T-cell (primary cell): ENCODE measurements around the gene MIS12. TPM values are rescaled to one million over a fixed set of nuclear protein-coding genes. Genes with fewer than 3 reads are reported as not detected.

ENCODE experiments used
- ATAC-seq, 4 experiments: fragments of 200-7000 bp in 3 of 4; fragments of 150-1000 bp in 1 of 4; cut with Tn5 transposase; replicated peaks in 1 of 4; 1 replicate in 3 of 4; 2 replicates in 1 of 4; pipeline ENCODE4 v1.10.0; 2021; ENCODE audit warnings: moderate library complexity in 3 of 4, mild to moderate bottlenecking in 2 of 4, moderate number of reproducible peaks in 1 of 4
- CTCF ChIA-PET, 2 donors: fragments of 300-600 bp; sonication (Branson Sonifier 250); formaldehyde crosslinking; loops; one replicate each; lab custom pipeline; 2022; ENCODE audit warnings: antibody characterized with exemption in 2 of 2; lab: Charles Lee
- POLR2A ChIA-PET, 2 donors: fragments of 300-600 bp; sonication (Branson Sonifier 250); formaldehyde crosslinking; loops; one replicate each; lab custom pipeline; 2022; ENCODE audit warnings: antibody characterized with exemption in 2 of 2; lab: Charles Lee
- DNase-seq, 35 experiments: peaks; one replicate each; pipeline versions ENCODE4 v3.0.0 to v3.0.0-alpha.2; 2013 to 2023
- H3K27ac ChIP-seq: one replicate; pipeline ENCODE4 v1.5.1; 2013; ENCODE audit warnings: low read length
- H3K27me3 ChIP-seq, 2 experiments: replicated peaks in 1 of 2; 1 replicate in 1 of 2; 2 replicates in 1 of 2; pipeline versions ENCODE4 v1.6.1 to v1.7.0; 2013; ENCODE audit warnings: low read length in 1 of 2, mixed read lengths in 1 of 2; ENCODE audit not compliant: control insufficient read depth in 2 of 2, insufficient read depth in 2 of 2; ENCODE audit errors: extremely low read depth in 1 of 2
- H3K36me3 ChIP-seq, 2 donors: 1 replicate in 1 of 2; 2 replicates in 1 of 2; pipeline versions ENCODE4 v1.6.1 to v1.7.0; 2013; ENCODE audit warnings: low read length in 1 of 2; ENCODE audit not compliant: control insufficient read depth in 2 of 2, insufficient read depth in 1 of 2; ENCODE audit errors: extremely low read depth in 1 of 2
- H3K4me1 ChIP-seq, 2 experiments: 1 replicate in 1 of 2; 2 replicates in 1 of 2; pipeline versions ENCODE4 v1.6.1 to v1.7.0; 2013; ENCODE audit warnings: low read length in 2 of 2, mixed read lengths in 1 of 2; ENCODE audit not compliant: insufficient read depth in 2 of 2, control insufficient read depth in 1 of 2; ENCODE audit errors: extremely low read depth in 1 of 2
- H3K4me3 ChIP-seq, 2 donors: 1 replicate in 1 of 2; 2 replicates in 1 of 2; pipeline versions ENCODE4 v1.5.1 to v1.7.0; 2013; ENCODE audit warnings: mild to moderate bottlenecking in 2 of 2, low read length in 1 of 2, moderate library complexity in 1 of 2; ENCODE audit not compliant: control insufficient read depth in 1 of 2; ENCODE audit errors: extremely low read depth in 1 of 2
- H3K9me3 ChIP-seq: 2 replicates; pipeline ENCODE4 v1.7.0; 2013
- H3K27ac Mint-ChIP-seq, 2 donors: one replicate each; pipeline ENCODE4 v1.8.0; 2020 to 2021; ENCODE audit warnings: mild to moderate bottlenecking in 2 of 2, mixed read lengths in 2 of 2
- H3K27me3 Mint-ChIP-seq, 2 donors: one replicate each; pipeline ENCODE4 v1.8.0; 2021 to 2022; ENCODE audit warnings: mixed read lengths in 2 of 2
- H3K36me3 Mint-ChIP-seq: one replicate; pipeline ENCODE4 v1.8.0; 2021; ENCODE audit warnings: mixed read lengths
- H3K4me1 Mint-ChIP-seq, 3 donors: one replicate each; pipeline ENCODE4 v1.8.0; 2020 to 2022; ENCODE audit warnings: mixed read lengths in 3 of 3, mild to moderate bottlenecking in 1 of 3
- H3K4me3 Mint-ChIP-seq, 3 donors: one replicate each; pipeline ENCODE4 v1.8.0; 2020 to 2022; ENCODE audit warnings: mild to moderate bottlenecking in 3 of 3, mixed read lengths in 3 of 3, moderate library complexity in 3 of 3
- H3K9me3 Mint-ChIP-seq, 3 donors: one replicate each; pipeline ENCODE4 v1.8.0; 2020 to 2022; ENCODE audit warnings: mixed read lengths in 3 of 3
- WGBS: methylation state at CpG from one replicate; pipeline ENCODE4 v1.1.5; 2013; ENCODE audit warnings: missing lambda C conversion rate; ENCODE audit not compliant: insufficient coverage; 5-methylcytosine and 5-hydroxymethylcytosine counted together
- total RNA-seq, 35 experiments: library from RNA in 6 of 35; stranded (reverse) in 6 of 35; fragments of 120-200 nt in 1 of 35; gene quantifications; one replicate each; pipeline versions ENCODE4 v1.2.1 to v1.2.4 and lab custom pipeline; 2013 to 2026

Gene MIS12
- total RNA-seq, 5 donors from 2014 or later (not counting 1 experiment from before 2014, with no cell fraction given) = 18.0 to 35.9 (median 33.8) TPM

GRCh38 chr17:5501685-5502084 lies 15.3 kb downstream of the MIS12 start:
- H3K4me1 Mint-ChIP-seq = peaks cover 16 to 25% (median 23%) of the 10 kb centered on the region in 3 donors
- no peaks in the 10 kb centered on the region for H3K9me3 Mint-ChIP-seq
- Histone ChIP-seq H3K9me3 (no peaks in the 10 kb centered on the region), H3K4me1 (peaks cover 2 to 21% of the 10 kb centered on the region in 2 experiments), H3K4me3 (no peak overlapping the region), H3K27ac (peak overlapping the region; percentile 59), H3K36me3 (peaks cover 7 to 18% of the 10 kb centered on the region in 2 donors), H3K27me3 (no peaks in the 10 kb centered on the region)
- ChIA-PET POLR2A (interaction anchor here in 1 of 2 donors (0.7 kb wide), 1 partner anchor 997 kb away, joined by 5 read pairs; no protein-coding TSS in a partner anchor), CTCF (interaction anchor here in 1 of 2 donors (1.2 kb wide), 1 partner anchor 9 kb away, joined by 3 read pairs; no protein-coding TSS in a partner anchor)
- H3K4me3 Mint-ChIP-seq = peak overlapping the region; percentile 63 to 93 (median 69)
- H3K36me3 Mint-ChIP-seq = peaks cover 15% of the 10 kb centered on the region
- ATAC-seq (no peak), DNase-seq (peak in 1 of 35 experiments; percentile 12)
- no peaks in the 10 kb centered on the region for H3K27me3 Mint-ChIP-seq
- WGBS = 100% methylated on average over 3 of the region's 8 CpGs
- peak overlapping the region; percentile 79 to 85 for H3K27ac Mint-ChIP-seq

GRCh38 chr17:5502552-5502951 lies 16.2 kb downstream of the MIS12 start:
- peaks cover 2 to 21% of the 10 kb centered on the region in 2 experiments for H3K4me1 ChIP-seq
- Mint-ChIP-seq H3K27me3 (no peaks in the 10 kb centered on the region), H3K4me3 (peak overlapping the region in 2 of 3 donors; percentile 1 to 4), H3K4me1 (peaks cover 16 to 25% (median 23%) of the 10 kb centered on the region in 3 donors), H3K9me3 (no peaks in the 10 kb centered on the region), H3K27ac (peak overlapping the region; percentile 1 to 36), H3K36me3 (peaks cover 18% of the 10 kb centered on the region)
- POLR2A ChIA-PET = no interaction called here
- ATAC-seq (no peak), DNase-seq (no peak)
- H3K27ac ChIP-seq = no peak overlapping the region
- CTCF ChIA-PET = no interaction called here
- peaks cover 7 to 18% of the 10 kb centered on the region in 2 donors for H3K36me3 ChIP-seq
- no peaks in the 10 kb centered on the region for H3K27me3 ChIP-seq
- no peak overlapping the region for H3K4me3 ChIP-seq
- no peaks in the 10 kb centered on the region for H3K9me3 ChIP-seq
- WGBS = 98% methylated on average over 4 of the region's 4 CpGs

- Mint-ChIP-seq H3K4me3 (no peak overlapping the region), H3K36me3 (peaks cover 38% of the 10 kb centered on the region), H3K4me1 (peaks cover 4 to 6% (median 4%) of the 10 kb centered on the region in 3 donors), H3K9me3 (no peaks in the 10 kb centered on the region), H3K27me3 (no peaks in the 10 kb centered on the region), H3K27ac (no peak overlapping the region)
- Histone ChIP-seq H3K36me3 (peaks cover 10 to 28% of the 10 kb centered on the region in 2 donors), H3K27ac (no peak overlapping the region), H3K9me3 (no peaks in the 10 kb centered on the region), H3K4me3 (no peak overlapping the region), H3K4me1 (peaks cover 0 to 3% of the 10 kb centered on the region in 2 experiments), H3K27me3 (no peaks in the 10 kb centered on the region)
- POLR2A ChIA-PET = no interaction called here
- ATAC-seq (no peak), DNase-seq (no peak)
- CTCF ChIA-PET = interaction anchor here in 1 of 2 donors (0.6 kb wide), 1 partner anchor 82 kb away, joined by 4 read pairs; no protein-coding TSS in a partner anchor
- 100% methylated on average over 1 of the region's 5 CpGs for WGBS
Measured at GRCh38 chr17:5506307-5506706, 19.9 kb downstream of the MIS12 start.

DNA sequence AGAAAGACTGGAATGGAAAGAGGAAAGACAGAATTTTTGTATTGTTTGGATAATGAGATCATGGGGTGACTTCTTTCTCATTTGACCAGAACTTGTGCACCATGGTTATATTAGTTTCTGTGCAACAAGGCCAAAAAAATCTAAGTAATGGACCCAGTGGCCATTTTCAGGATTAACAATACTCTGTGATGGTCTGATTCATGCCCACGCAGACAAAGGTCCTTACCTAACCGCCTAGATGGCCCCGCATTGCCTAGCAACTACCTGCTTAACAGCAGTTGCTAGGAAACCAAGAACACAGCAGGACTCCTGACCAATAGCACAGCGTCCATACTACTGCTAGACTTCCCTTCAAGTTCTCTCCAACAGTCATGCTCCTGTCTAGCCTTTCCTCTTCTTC lies 22.4 kb downstream of the MIS12 start:
- no peak for DNase-seq
- no peak overlapping the region for H3K27ac Mint-ChIP-seq
- no peak for ATAC-seq
- H3K36me3 Mint-ChIP-seq = peaks cover 49% of the 10 kb centered on the region
- H3K36me3 ChIP-seq = peaks cover 5 to 19% of the 10 kb centered on the region in 2 donors
- no peak overlapping the region for H3K4me3 ChIP-seq
- no peaks in the 10 kb centered on the region for H3K27me3 ChIP-seq
- 83% methylated on average over 4 of the region's 4 CpGs for WGBS
- ChIA-PET CTCF (no interaction called here), POLR2A (no interaction called here)
- peaks cover 5 to 25% of the 10 kb centered on the region in 2 experiments for H3K4me1 ChIP-seq
- H3K4me3 Mint-ChIP-seq = no peak overlapping the region
- peaks cover 22 to 25% (median 24%) of the 10 kb centered on the region in 3 donors for H3K4me1 Mint-ChIP-seq
- H3K27ac ChIP-seq = no peak overlapping the region
- H3K9me3 ChIP-seq = no peaks in the 10 kb centered on the region
- H3K27me3 Mint-ChIP-seq = no peaks in the 10 kb centered on the region
- H3K9me3 Mint-ChIP-seq = peaks cover 0 to 5% (median 0%) of the 10 kb centered on the region in 3 donors

DNA sequence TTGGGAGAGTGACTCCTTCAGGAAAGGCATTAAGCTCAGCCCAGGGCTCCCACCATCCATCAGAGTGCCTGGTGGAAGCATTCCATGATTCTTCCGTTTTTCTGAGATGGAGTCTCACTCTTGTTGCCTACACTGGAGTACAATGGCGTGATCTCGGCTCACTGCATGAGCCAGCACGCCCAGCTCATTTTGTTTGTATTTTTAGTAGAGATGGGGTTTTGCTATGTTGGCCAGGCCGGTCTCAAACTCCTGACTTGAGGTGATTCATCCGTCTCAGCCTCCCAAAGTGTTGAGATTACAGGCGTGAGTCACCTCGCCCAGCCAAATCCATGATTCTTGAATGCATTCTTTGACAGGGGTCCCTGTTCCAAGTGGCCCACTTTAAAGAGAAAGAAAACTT lies 23.1 kb downstream of the MIS12 start:
- Mint-ChIP-seq H3K4me3 (no peak overlapping the region), H3K27ac (peak overlapping the region in 1 of 2 donors; percentile 44), H3K9me3 (peaks cover 0 to 5% (median 0%) of the 10 kb centered on the region in 3 donors), H3K4me1 (peaks cover 27 to 31% (median 29%) of the 10 kb centered on the region in 3 donors), H3K36me3 (peaks cover 53% of the 10 kb centered on the region), H3K27me3 (no peaks in the 10 kb centered on the region)
- ChIA-PET POLR2A (no interaction called here), CTCF (no interaction called here)
- ATAC-seq = no peak
- H3K4me3 ChIP-seq = no peak overlapping the region
- H3K27me3 ChIP-seq = no peaks in the 10 kb centered on the region
- H3K4me1 ChIP-seq = peaks cover 6 to 32% of the 10 kb centered on the region in 2 experiments
- no peaks in the 10 kb centered on the region for H3K9me3 ChIP-seq
- H3K27ac ChIP-seq = no peak overlapping the region
- peaks cover 5 to 20% of the 10 kb centered on the region in 2 donors for H3K36me3 ChIP-seq
- no peak for DNase-seq
- WGBS = 87% methylated on average over 3 of the region's 8 CpGs

DNA sequence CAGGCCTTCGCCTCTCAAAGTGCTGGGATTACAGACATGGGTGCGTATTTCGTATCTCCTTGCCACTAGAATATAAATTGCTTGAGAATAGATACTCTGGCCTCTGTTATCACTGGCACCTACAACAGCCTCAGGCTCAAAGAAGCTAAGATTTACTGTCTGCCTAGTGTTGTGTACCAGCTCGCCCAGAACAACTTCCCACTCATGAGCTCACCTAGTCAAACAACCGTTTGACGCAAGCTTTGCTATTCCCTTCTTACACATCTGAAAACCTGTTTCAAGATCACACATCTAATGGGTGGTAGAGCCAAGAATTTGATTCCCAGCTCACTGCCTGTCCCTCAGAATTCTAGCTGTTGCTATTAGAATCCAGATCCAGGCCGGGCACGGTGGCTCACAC lies 24.4 kb downstream of the MIS12 start:
- Mint-ChIP-seq H3K9me3 (peaks cover 0 to 5% (median 0%) of the 10 kb centered on the region in 3 donors), H3K4me1 (peaks cover 35 to 41% (median 39%) of the 10 kb centered on the region in 3 donors), H3K4me3 (no peak overlapping the region), H3K27me3 (no peaks in the 10 kb centered on the region), H3K36me3 (peaks cover 58% of the 10 kb centered on the region), H3K27ac (no peak overlapping the region)
- ChIA-PET CTCF (interaction anchor here in 1 of 2 donors (1.1 kb wide), 1 partner anchor 10 kb away, joined by 3 read pairs; a partner anchor contains a TSS), POLR2A (no interaction called here)
- H3K36me3 ChIP-seq = peaks cover 12 to 28% of the 10 kb centered on the region in 2 donors
- H3K27me3 ChIP-seq = no peaks in the 10 kb centered on the region
- no peak overlapping the region for H3K4me3 ChIP-seq
- DNase-seq (no peak), ATAC-seq (no peak)
- H3K4me1 ChIP-seq = peaks cover 6 to 36% of the 10 kb centered on the region in 2 experiments
- no peak overlapping the region for H3K27ac ChIP-seq
- H3K9me3 ChIP-seq = no peaks in the 10 kb centered on the region
- 93% methylated on average over 6 of the region's 8 CpGs for WGBS
